Fibroblast of lung (primary cell): Measurements from ENCODE around the gene GPC5.

Source experiments
- CTCF ChIP-seq, 2 donors: IDR thresholded peaks in 1 of 2; conservative IDR thresholded peaks in 1 of 2; 1 replicate in 1 of 2; 2 replicates in 1 of 2; pipeline ENCODE4 v1.5.1; 2011 to 2012; ENCODE audit warnings: low read length in 2 of 2, control low read depth in 1 of 2, inconsistent platforms in 1 of 2, low read depth in 1 of 2, mild to moderate bottlenecking in 1 of 2
- EZH2 ChIP-seq: IDR thresholded peaks from 2 replicates; pipeline ENCODE4 v1.5.1; 2012; ENCODE audit warnings: low read length, control low read depth, mild to moderate bottlenecking; ENCODE audit errors: missing control alignments

GRCh38 chr13:91934354-91934753, 535.9 kb downstream of the GPC5 start:
- TF ChIP-seq CTCF (conservative IDR thresholded peaks at IDR 0.05 in 1 of 2, IDR thresholded peaks at IDR 0.05 in 1 of 2; ENCODE audit: low read depth in 1 of 2, low read length in 2 of 2) (no peak), EZH2 (no peak)
